Activated naive CD4-positive, alpha-beta T cell treated with anti-CD3 and anti-CD28 coated beads for 36 hours (primary cell): ENCODE data around the gene WDR17. TPM values are rescaled to one million over a fixed set of nuclear protein-coding genes. Genes with fewer than 3 reads are reported as not detected.

Source experiments
- CTCF ChIA-PET: fragments of 350-600 bp; sonication (Branson Sonifier 250); formaldehyde crosslinking; loops from one replicate; lab custom pipeline; 2021; ENCODE audit warnings: antibody characterized with exemption; lab: Charles Lee
- DNase-seq: peaks from one replicate; pipeline ENCODE4 v3.0.0-alpha.2; 2020
- H3K27ac Mint-ChIP-seq: one replicate; pipeline ENCODE4 v1.8.0; 2021; ENCODE audit warnings: mild to moderate bottlenecking, mixed read lengths
- H3K27me3 Mint-ChIP-seq: one replicate; pipeline ENCODE4 v1.8.0; 2021; ENCODE audit warnings: low read depth, mixed read lengths
- H3K36me3 Mint-ChIP-seq: one replicate; pipeline ENCODE4 v1.8.0; 2021; ENCODE audit warnings: low read depth, mixed read lengths
- H3K4me1 Mint-ChIP-seq: one replicate; pipeline ENCODE4 v1.8.0; 2021; ENCODE audit warnings: low read depth, mixed read lengths
- H3K4me3 Mint-ChIP-seq: one replicate; pipeline ENCODE4 v1.8.0; 2021; ENCODE audit warnings: mild to moderate bottlenecking, moderate library complexity, mixed read lengths
- H3K9me3 Mint-ChIP-seq: one replicate; pipeline ENCODE4 v1.8.0; 2021; ENCODE audit warnings: mixed read lengths
- intact Hi-C: fragments of 100-400 bp; cut with micrococcal nuclease; formaldehyde crosslinking; loops from one replicate; pipeline ENCODE4 v1.15.1; 2023
- total RNA-seq, 2 experiments: library from RNA; stranded (reverse); gene quantifications; one replicate each; pipeline ENCODE4 v1.2.3, GENCODE V29; 2021

WDR17 gene
- total RNA-seq, 2 experiments from 2014 or later, result 1.4 to 1.7 TPM

DNA sequence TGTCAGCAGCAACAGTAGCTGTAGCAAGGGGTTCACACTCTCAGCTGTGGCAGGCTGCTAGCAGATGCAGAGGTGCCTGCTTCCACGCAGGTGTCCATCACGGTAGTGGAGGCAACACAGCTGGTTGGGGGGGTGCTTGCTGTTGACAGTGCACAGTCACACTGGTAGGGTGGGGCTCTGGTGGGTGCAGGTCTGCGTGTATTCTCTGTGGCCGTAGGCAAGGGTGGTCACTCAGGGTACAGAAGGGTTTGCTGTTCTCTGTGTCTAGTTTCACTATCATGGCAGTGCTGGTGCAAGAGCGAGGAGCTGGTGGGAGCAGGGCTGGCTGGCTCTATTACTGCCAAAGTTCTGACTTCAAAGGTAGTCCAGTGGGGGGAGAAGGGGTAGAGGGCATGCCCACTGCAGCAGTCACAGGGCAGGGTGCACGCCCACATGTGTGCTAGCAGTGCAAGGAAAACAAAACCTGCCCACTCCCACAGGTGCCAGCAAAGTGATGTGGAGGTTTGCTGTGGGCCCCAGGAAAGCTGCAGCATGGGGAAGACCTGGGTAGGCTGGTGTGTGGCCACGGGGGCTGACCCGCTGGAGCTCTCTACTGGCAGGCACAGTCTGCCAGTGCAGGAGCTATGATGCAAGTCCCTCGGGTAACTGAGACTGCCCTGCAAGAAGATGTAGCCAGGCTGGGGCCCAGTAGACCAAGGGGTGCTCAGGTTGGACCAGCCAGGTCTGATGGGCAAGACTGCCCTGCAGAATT, 21.6 kb upstream of the WDR17 start:
- no peak for DNase-seq
- H3K36me3 Mint-ChIP-seq, result no peaks in the 10 kb centered on the region
- no peak overlapping the region for H3K4me3 Mint-ChIP-seq
- no peaks in the 10 kb centered on the region for H3K9me3 Mint-ChIP-seq
- CTCF ChIA-PET, result interaction anchor here (0.6 to 1.5 kb wide), 2 partner anchors 9 to 237 kb away, joined by 3 to 4 read pairs; no protein-coding TSS in a partner anchor
- H3K27ac Mint-ChIP-seq, result no peak overlapping the region
- intact Hi-C loops, result no loop called here
- H3K27me3 Mint-ChIP-seq, result peaks cover 28% of the 10 kb centered on the region
- no peaks in the 10 kb centered on the region for H3K4me1 Mint-ChIP-seq

DNA sequence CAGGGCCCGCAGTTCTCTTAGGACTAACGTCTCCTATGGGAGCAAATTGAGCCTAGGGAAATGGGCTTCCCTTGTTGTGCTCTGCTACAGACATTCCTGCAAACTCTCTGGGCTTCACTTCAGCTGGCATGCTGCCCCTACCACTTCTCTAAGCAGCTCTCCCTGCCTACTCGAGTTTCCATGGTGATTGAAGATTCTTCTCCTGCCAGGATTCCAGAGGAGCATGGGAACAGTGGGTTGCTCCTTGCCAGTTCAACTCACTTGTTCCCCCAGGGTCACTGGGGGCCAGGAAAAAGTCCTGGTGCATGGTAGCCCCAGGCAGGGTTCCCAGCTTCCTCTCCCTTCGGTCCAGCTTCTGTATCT, 21.1 kb upstream of the WDR17 start:
- Mint-ChIP-seq H3K27ac (no peak overlapping the region), H3K27me3 (peaks cover 28% of the 10 kb centered on the region)

DNA sequence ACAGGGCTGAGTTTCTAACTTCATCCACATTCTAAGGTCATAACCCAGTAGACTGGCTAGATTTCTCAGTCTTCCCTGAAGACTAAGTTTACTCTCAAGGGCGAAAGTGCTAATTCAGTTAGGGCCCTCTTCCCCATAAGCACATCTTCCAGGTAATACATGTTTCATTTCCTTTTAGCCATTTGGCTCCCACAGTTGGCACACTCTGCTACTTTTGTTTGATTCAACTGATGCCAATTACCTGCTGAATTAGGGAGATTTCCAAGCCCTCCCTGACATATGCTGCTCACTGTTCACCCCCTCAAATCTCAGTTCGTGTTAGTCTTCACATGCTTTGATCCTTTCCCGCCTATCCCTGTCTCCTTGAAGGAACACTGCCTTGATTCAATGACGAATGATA, 17.0 kb upstream of the WDR17 start:
- no peaks in the 10 kb centered on the region for H3K4me1 Mint-ChIP-seq
- no peaks in the 10 kb centered on the region for H3K9me3 Mint-ChIP-seq
- no peak overlapping the region for H3K27ac Mint-ChIP-seq
- H3K4me3 Mint-ChIP-seq, result no peak overlapping the region
- DNase-seq, result no peak
- CTCF ChIA-PET, result no interaction called here
- intact Hi-C loops, result no loop called here
- no peaks in the 10 kb centered on the region for H3K36me3 Mint-ChIP-seq
- H3K27me3 Mint-ChIP-seq, result peaks cover 22% of the 10 kb centered on the region

More for the DNA sequence above, 21.1 kb upstream of the WDR17 start:
- CTCF ChIA-PET, result interaction anchor here (1.5 kb wide), 1 partner anchor 9 kb away, joined by 4 read pairs; no protein-coding TSS in a partner anchor
- intact Hi-C loops, result no loop called here
- H3K9me3 Mint-ChIP-seq, result no peaks in the 10 kb centered on the region
- no peak overlapping the region for H3K4me3 Mint-ChIP-seq
- H3K4me1 Mint-ChIP-seq, result no peaks in the 10 kb centered on the region
- no peak for DNase-seq
- H3K36me3 Mint-ChIP-seq, result no peaks in the 10 kb centered on the region

DNA sequence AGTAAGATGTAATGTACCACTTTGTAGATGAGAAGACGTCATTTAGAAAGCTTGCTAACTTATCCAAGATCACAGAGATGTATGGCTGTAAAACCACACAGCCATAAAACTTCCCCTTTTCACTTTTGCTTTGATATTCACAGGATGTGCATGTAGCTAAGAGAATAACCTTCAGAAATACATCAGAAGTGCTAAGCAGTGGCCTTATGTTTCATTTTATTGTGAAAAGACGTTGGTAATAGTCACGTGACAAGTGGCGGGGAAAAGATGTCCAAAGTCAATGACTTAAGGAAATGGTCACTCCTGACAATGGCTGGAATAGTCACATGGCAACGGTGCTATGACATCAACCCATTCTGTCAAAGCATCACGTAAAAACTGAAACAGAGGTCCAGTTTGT, 12.9 kb upstream of the WDR17 start:
- DNase-seq, result no peak
- intact Hi-C loops, result no loop called here
- no peaks in the 10 kb centered on the region for H3K36me3 Mint-ChIP-seq
- no peaks in the 10 kb centered on the region for H3K9me3 Mint-ChIP-seq
- peaks cover 4% of the 10 kb centered on the region for H3K27me3 Mint-ChIP-seq
- H3K4me3 Mint-ChIP-seq, result no peak overlapping the region
- no peak overlapping the region for H3K27ac Mint-ChIP-seq
- CTCF ChIA-PET, result interaction anchor here (0.9 kb wide), 1 partner anchor 102 kb away, joined by 3 read pairs; no protein-coding TSS in a partner anchor
- no peaks in the 10 kb centered on the region for H3K4me1 Mint-ChIP-seq

DNA sequence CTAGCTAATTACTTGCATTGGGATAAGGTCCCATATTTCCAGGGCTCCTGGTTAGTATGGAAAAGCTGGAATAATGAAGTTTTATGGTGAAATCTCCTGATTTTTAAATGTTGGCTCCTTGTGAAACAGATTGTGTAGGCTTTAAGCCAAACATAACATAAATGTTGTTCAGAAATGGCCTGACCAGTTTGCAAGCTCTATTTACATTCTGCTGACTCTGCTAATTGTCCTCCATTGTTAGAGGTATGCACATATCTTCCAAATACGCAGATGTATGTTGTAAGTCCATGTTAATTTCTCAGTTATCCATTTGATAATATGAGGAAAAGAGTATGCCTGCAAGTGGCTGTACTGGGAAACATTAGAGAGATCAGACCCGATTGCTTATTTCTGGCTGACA, 11.9 kb upstream of the WDR17 start:
- H3K9me3 Mint-ChIP-seq, result no peaks in the 10 kb centered on the region
- no peaks in the 10 kb centered on the region for H3K36me3 Mint-ChIP-seq
- no peak for DNase-seq
- intact Hi-C loops, result no loop called here
- peaks cover 2% of the 10 kb centered on the region for H3K27me3 Mint-ChIP-seq
- H3K4me3 Mint-ChIP-seq, result no peak overlapping the region
- H3K4me1 Mint-ChIP-seq, result no peaks in the 10 kb centered on the region
- H3K27ac Mint-ChIP-seq, result no peak overlapping the region
- CTCF ChIA-PET, result interaction anchor here (0.9 kb wide), 1 partner anchor 103 kb away, joined by 3 read pairs; no protein-coding TSS in a partner anchor

DNA sequence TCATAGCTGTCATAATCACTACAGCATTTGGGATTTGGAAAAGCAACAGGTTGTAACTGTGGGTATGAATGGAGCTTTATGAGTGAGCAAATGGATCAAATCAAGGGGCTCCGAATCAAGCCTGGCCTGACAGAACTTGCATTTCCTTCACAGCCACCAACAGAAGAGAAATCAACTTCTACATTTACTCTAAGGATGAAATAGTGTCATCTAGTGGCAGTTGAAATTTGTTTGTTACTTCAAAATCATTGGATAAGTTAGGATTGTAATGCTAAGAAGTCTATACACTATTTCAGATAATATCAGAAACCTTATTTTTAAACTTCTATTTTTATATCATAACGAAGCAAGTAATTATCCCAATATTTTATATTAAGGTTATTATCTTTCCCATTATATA, 10.7 kb upstream of the WDR17 start:
- no peak overlapping the region for H3K27ac Mint-ChIP-seq
- intact Hi-C loops, result no loop called here

DNA sequence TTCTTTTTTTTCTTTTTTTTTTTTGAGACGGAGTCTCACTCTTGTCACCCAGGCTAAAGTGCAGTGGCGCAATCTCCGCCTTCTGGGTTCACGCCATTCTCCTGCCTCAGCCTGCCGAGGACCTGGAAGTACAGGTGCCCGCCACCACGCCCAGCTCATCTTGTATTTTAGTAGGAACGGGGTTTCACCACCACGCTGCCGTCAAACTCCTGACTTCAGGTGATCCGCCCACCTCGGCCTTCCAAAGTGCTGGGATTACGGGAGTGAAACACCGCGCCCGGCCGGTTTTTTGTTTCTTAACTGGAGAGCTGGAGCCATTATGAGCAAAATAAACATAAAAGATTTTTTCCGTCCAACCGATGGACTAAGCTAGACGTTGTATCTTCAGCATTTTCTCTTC, 1.9 kb upstream of the WDR17 start:
- CTCF ChIA-PET, result no interaction called here
- H3K27me3 Mint-ChIP-seq, result peaks cover 23% of the 10 kb centered on the region
- H3K4me3 Mint-ChIP-seq, result no peak overlapping the region
- no peak for DNase-seq
- no peaks in the 10 kb centered on the region for H3K9me3 Mint-ChIP-seq
- peaks cover 11% of the 10 kb centered on the region for H3K4me1 Mint-ChIP-seq
- intact Hi-C loops, result loop anchor here (2.0 kb wide), 1 partner anchor 117 kb away; no protein-coding TSS in a partner anchor
- no peaks in the 10 kb centered on the region for H3K36me3 Mint-ChIP-seq
- no peak overlapping the region for H3K27ac Mint-ChIP-seq

More for the DNA sequence above, 10.7 kb upstream of the WDR17 start:
- CTCF ChIA-PET, result no interaction called here
- H3K9me3 Mint-ChIP-seq, result no peaks in the 10 kb centered on the region
- peaks cover 4% of the 10 kb centered on the region for H3K27me3 Mint-ChIP-seq
- no peak for DNase-seq
- no peaks in the 10 kb centered on the region for H3K36me3 Mint-ChIP-seq
- no peak overlapping the region for H3K4me3 Mint-ChIP-seq
- no peaks in the 10 kb centered on the region for H3K4me1 Mint-ChIP-seq

DNA sequence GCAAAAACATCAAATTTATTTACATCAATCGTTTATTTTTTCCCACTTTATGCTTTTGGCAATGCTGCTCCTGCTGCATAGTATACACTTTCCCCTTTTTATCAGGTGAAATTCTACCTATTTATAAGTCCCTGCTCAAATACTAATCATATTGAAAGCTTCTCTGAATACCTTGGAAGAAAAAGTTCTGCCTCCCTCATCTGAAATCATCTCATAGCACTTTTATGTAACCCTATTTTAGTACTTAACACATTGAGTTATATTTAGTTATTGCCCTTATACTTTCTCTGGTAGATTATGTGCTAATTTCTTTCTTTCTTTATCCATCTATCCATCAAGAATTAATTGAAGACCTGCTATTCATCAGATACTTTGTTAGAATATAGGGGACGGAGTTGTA, 1.1 kb upstream of the WDR17 start:
- DNase-seq, result no peak
- Mint-ChIP-seq H3K27ac (no peak overlapping the region), H3K4me3 (no peak overlapping the region), H3K4me1 (peaks cover 11% of the 10 kb centered on the region), H3K9me3 (no peaks in the 10 kb centered on the region), H3K27me3 (peaks cover 23% of the 10 kb centered on the region), H3K36me3 (no peaks in the 10 kb centered on the region)
- CTCF ChIA-PET, result no interaction called here
- intact Hi-C loops, result loop anchor here (2.0 kb wide), 1 partner anchor 118 kb away; no protein-coding TSS in a partner anchor

DNA sequence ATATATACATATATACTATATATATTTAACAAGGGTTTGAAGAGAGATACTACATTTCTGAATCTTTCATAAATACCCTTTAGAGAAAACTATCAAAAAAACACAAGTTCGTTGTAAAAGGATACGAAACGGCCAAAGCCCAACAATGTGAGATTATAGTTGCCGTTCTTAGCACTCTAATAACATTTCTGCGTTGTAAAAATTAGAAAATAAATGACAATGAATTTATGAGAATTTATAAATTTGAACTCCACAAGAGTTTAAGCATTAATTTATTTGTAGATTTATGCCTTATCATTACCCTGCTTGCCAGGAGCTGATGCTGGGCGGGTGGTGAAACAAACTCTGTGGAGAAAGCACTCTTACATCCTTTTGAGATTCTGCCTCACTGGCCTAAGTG, 1.1 kb downstream of the WDR17 start:
- no peak overlapping the region for H3K4me3 Mint-ChIP-seq
- H3K9me3 Mint-ChIP-seq, result no peaks in the 10 kb centered on the region
- CTCF ChIA-PET, result no interaction called here
- peaks cover 11% of the 10 kb centered on the region for H3K4me1 Mint-ChIP-seq
- peaks cover 20% of the 10 kb centered on the region for H3K27me3 Mint-ChIP-seq
- H3K36me3 Mint-ChIP-seq, result no peaks in the 10 kb centered on the region
- DNase-seq, result no peak
- H3K27ac Mint-ChIP-seq, result no peak overlapping the region
- intact Hi-C loops, result no loop called here

DNA sequence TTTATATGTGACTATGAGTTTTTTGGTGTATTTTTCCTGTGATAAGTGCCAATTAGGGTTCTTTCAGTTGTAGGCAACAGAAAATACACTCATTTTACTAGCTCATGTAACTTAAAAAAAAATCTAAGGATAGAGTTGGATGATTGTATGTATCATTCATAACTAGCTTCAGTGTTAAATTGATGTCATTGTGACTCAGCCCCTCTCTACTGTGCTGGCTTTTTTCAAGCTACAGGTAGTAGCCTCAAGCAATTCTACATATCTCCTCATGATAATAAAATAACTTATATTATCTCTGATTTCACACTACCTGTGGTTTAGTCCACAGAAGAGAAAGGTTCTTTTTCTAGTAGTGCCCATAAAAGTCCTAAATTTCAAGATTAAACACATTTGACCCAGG, 11.9 kb downstream of the WDR17 start:
- H3K36me3 Mint-ChIP-seq, result no peaks in the 10 kb centered on the region
- no peak overlapping the region for H3K27ac Mint-ChIP-seq
- no peak overlapping the region for H3K4me3 Mint-ChIP-seq
- no peak for DNase-seq
- H3K27me3 Mint-ChIP-seq, result peaks cover 7% of the 10 kb centered on the region
- intact Hi-C loops, result no loop called here
- no peaks in the 10 kb centered on the region for H3K4me1 Mint-ChIP-seq
- peaks cover 1% of the 10 kb centered on the region for H3K9me3 Mint-ChIP-seq
- CTCF ChIA-PET, result no interaction called here

DNA sequence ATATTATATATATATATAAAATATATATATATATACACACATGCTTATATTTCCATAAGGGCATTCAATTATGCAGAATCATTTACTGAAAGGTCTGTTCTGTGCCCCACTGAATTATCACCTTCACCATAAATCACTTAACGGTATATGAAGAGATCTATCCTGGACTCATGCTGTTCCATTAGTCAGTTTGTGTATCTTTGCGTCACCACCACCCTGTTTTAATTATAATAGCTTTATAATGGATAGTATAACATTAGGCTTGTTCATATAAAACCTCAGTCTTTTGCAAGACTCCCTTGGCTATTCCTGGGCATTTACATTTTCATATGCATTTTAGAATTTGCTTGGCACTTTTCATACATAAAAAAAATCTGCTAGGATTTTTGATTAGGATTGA, 19.1 kb downstream of the WDR17 start:
- H3K9me3 Mint-ChIP-seq, result no peaks in the 10 kb centered on the region
- CTCF ChIA-PET, result no interaction called here
- H3K36me3 Mint-ChIP-seq, result no peaks in the 10 kb centered on the region
- DNase-seq, result no peak
- H3K4me3 Mint-ChIP-seq, result no peak overlapping the region
- H3K4me1 Mint-ChIP-seq, result no peaks in the 10 kb centered on the region
- H3K27me3 Mint-ChIP-seq, result peaks cover 13% of the 10 kb centered on the region
- H3K27ac Mint-ChIP-seq, result no peak overlapping the region
- intact Hi-C loops, result no loop called here

DNA sequence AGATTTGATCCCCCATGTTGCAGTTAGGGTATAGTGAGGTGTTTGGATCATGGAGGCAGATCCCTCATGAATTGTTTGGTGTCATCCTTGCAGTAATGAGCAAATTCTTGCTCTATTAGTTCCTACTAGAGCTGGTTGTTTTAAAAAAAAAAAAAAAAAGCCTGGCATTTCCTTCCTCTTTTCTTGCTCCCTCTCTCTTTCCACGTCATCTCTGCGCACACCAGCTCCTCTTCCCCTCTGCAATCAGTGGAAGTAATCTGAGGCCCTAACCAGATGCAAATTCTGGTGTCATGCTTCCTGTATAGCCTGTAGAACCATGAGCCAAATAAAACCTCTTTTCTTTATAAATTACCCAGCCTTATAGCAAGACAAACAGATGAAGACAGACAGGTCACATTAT, 24.5 kb downstream of the WDR17 start:
- Mint-ChIP-seq H3K27me3 (peaks cover 23% of the 10 kb centered on the region), H3K4me1 (no peaks in the 10 kb centered on the region)
- CTCF ChIA-PET, result no interaction called here

DNA sequence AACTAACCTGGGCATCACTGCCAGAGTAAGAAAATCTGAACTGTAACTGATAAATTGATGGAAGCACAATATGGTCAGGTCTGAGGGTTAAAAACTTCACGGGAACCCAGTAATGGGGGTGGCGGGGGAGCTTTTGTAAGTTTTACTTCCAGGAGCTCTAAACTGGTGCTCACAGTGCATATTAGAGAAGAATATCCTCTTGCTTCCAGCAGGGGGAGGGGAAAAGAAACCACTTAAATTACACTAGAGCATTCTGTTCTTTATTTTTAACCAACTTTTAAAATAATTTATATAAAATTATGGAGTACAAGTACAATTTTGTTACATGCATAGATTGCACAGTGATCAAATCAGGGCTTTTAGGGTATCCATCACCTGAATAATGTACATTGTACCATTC, 33.7 kb downstream of the WDR17 start:
- CTCF ChIA-PET, result interaction anchor here (0.7 kb wide), 1 partner anchor 542 kb away, joined by 3 read pairs; no protein-coding TSS in a partner anchor
- DNase-seq, result no peak
- no peaks in the 10 kb centered on the region for H3K36me3 Mint-ChIP-seq
- H3K27ac Mint-ChIP-seq, result no peak overlapping the region
- peaks cover 18% of the 10 kb centered on the region for H3K27me3 Mint-ChIP-seq
- H3K9me3 Mint-ChIP-seq, result peaks cover 8% of the 10 kb centered on the region
- H3K4me3 Mint-ChIP-seq, result no peak overlapping the region
- intact Hi-C loops, result no loop called here
- H3K4me1 Mint-ChIP-seq, result no peaks in the 10 kb centered on the region

More for the DNA sequence above, 24.5 kb downstream of the WDR17 start:
- Mint-ChIP-seq H3K27ac (no peak overlapping the region), H3K36me3 (peaks cover 4% of the 10 kb centered on the region), H3K4me3 (no peak overlapping the region), H3K9me3 (peaks cover 4% of the 10 kb centered on the region)
- DNase-seq, result no peak
- intact Hi-C loops, result no loop called here
